ENCODE measurements around the gene CTCFL.

Gene CTCFL

DNA sequence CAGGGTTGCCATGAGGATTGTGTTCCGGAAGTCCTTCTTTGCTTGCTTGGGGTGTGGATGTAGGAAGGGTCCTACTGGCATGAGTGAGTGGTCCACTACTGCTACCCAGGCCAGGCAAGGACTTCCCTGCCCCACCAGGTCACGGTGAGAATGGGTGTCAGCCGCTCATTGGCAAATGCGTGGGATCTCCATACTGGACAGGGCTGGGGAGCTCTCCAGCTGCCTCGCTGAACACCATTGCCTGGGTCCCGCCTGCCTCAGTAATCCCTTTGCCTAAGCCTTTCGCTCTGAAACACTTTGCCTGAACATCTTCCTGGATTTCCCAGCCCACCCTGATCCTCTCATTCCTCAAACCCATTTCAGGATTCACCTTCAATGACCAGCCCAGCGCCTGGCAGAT lies 59.5 kb downstream of the CTCFL start:
- no peak for TF ChIP-seq YY1 (IDR thresholded peaks at IDR 0.05; ENCODE audit: insufficient read depth, insufficient read length)
- no peak for TF ChIP-seq SUZ12 (IDR thresholded peaks at IDR 0.05; ENCODE audit: extremely low read depth, insufficient read depth, insufficient read length)
- TF ChIP-seq ZNF274 (IDR thresholded peaks at IDR 0.05; ENCODE audit: low read depth, low read length) = no peak
- no peaks in the 10 kb centered on the region for H3K9me3 ChIP-seq (ENCODE audit: insufficient read depth, low read length)
- H3K27me3 ChIP-seq (ENCODE audit: insufficient read depth, insufficient read length) = no peaks in the 10 kb centered on the region
- H3K4me3 ChIP-seq (ENCODE audit: insufficient read length, low read depth) = no peak overlapping the region
- H3K36me3 ChIP-seq (ENCODE audit: insufficient read depth, insufficient read length, low read length) = no peaks in the 10 kb centered on the region
- peaks cover 9% of the 10 kb centered on the region for H3K4me1 ChIP-seq (ENCODE audit: insufficient read depth, insufficient read length)
- DNase-seq (ENCODE audit: low read depth, low spot score) = no peak
- H3K9ac ChIP-seq (ENCODE audit: insufficient read length, low read depth) = no peak overlapping the region

DNA sequence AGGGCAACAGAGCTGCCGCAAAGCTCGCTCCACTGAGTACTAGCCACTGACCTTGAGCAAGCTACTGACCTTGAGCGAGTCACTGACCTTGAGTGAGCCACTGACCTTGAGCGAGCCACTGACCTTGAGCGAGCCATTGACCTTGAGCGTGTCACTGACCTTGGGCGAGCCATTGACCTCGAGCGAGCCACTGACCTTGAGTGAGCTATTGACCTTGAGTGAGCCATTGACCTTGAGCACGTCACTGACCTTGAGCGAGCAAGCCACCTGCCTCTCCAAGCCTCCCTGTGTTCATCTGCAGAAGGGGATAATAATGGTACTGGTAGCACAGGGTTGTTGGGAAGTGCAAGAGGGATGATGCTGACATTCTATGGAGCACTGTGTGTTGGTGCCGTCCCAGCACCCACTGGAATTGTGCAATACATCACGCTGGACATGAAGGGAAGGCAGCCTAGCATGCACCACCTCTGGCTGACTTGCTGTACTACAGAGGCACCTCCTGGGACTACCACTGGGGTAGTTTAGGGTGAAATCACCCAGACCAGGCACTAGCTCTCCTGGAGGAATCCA lies 60.2 kb downstream of the CTCFL start:
- no peak for DNase-seq (ENCODE audit: low read depth, low spot score)
- no peak overlapping the region for H3K9ac ChIP-seq (ENCODE audit: insufficient read length, low read depth)
- no peak overlapping the region for H3K4me3 ChIP-seq (ENCODE audit: insufficient read length, low read depth)
- H3K9me3 ChIP-seq (ENCODE audit: insufficient read depth, low read length) = no peaks in the 10 kb centered on the region
- no peaks in the 10 kb centered on the region for H3K36me3 ChIP-seq (ENCODE audit: insufficient read depth, insufficient read length, low read length)
- peaks cover 16% of the 10 kb centered on the region for H3K4me1 ChIP-seq (ENCODE audit: insufficient read depth, insufficient read length)
- TF ChIP-seq ZNF274 (IDR thresholded peaks at IDR 0.05; ENCODE audit: low read depth, low read length) = no peak
- TF ChIP-seq YY1 (IDR thresholded peaks at IDR 0.05; ENCODE audit: insufficient read depth, insufficient read length) = no peak
- no peak for TF ChIP-seq SUZ12 (IDR thresholded peaks at IDR 0.05; ENCODE audit: extremely low read depth, insufficient read depth, insufficient read length)
- H3K27me3 ChIP-seq (ENCODE audit: insufficient read depth, insufficient read length) = no peaks in the 10 kb centered on the region

DNA sequence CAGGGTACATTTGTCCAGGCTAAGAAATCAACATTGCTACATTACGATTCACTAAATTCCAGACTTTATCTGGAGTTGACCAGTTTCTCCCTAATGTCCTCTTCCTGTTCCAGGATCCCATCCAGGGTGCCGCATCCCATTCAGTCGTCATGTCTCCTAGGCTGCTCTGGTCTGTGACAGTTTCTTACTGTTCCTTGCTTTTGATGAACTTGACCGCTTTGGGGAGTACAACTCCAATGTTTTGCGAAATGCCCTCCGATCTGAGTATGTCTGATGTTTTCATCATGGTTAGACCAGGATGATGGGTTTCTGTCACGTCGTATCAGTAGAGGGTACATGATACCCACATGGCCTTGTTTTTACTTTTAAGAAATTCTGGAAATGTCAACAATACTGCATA lies 62.2 kb downstream of the CTCFL start:
- H3K9ac ChIP-seq (ENCODE audit: insufficient read length, low read depth) = no peak overlapping the region
- H3K27me3 ChIP-seq (ENCODE audit: insufficient read depth, insufficient read length) = no peaks in the 10 kb centered on the region
- no peak for DNase-seq (ENCODE audit: low read depth, low spot score)
- TF ChIP-seq YY1 (IDR thresholded peaks at IDR 0.05; ENCODE audit: insufficient read depth, insufficient read length) (no peak), SUZ12 (IDR thresholded peaks at IDR 0.05; ENCODE audit: extremely low read depth, insufficient read depth, insufficient read length) (no peak)
- peaks cover 8% of the 10 kb centered on the region; the same call in 1 of the 2 replicates for H3K9me3 ChIP-seq (ENCODE audit: insufficient read depth, low read length)
- H3K4me3 ChIP-seq (ENCODE audit: insufficient read length, low read depth) = no peak overlapping the region
- H3K36me3 ChIP-seq (ENCODE audit: insufficient read depth, insufficient read length, low read length) = no peaks in the 10 kb centered on the region
- H3K4me1 ChIP-seq (ENCODE audit: insufficient read depth, insufficient read length) = peaks cover 17% of the 10 kb centered on the region

DNA sequence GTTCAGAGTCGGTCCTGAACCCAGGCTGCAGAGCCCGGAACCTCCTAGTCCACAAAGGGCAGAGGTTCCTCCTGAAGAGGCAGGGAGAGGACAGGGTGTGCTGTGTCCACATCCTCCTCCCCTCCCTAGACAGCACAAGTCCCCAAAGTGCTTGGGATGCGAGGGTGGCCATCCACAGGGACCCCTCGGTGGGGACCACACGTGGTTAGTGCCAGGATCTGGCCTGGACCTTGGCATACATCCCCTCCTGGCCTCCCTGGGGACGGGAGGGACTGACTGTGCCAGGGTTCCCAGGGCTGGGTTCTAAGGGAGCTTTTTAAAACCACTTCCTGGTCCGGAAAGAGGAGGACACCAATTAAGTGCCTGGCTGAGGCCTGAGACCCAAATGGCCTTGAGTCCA lies 63.2 kb downstream of the CTCFL start:
- H3K4me1 ChIP-seq (ENCODE audit: insufficient read depth, insufficient read length) = peaks cover 11% of the 10 kb centered on the region
- H3K9me3 ChIP-seq (ENCODE audit: insufficient read depth, low read length) = peaks cover 14% of the 10 kb centered on the region; the same call in 1 of the 2 replicates
- TF ChIP-seq YY1 (IDR thresholded peaks at IDR 0.05; ENCODE audit: insufficient read depth, insufficient read length) (no peak), ZNF274 (IDR thresholded peaks at IDR 0.05; ENCODE audit: low read depth, low read length) (no peak), SUZ12 (IDR thresholded peaks at IDR 0.05; ENCODE audit: extremely low read depth, insufficient read depth, insufficient read length) (no peak)
- H3K4me3 ChIP-seq (ENCODE audit: insufficient read length, low read depth) = no peak overlapping the region
- H3K27me3 ChIP-seq (ENCODE audit: insufficient read depth, insufficient read length) = no peaks in the 10 kb centered on the region
- DNase-seq (ENCODE audit: low read depth, low spot score) = no peak
- H3K36me3 ChIP-seq (ENCODE audit: insufficient read depth, insufficient read length, low read length) = no peaks in the 10 kb centered on the region
- no peak overlapping the region for H3K9ac ChIP-seq (ENCODE audit: insufficient read length, low read depth)

DNA sequence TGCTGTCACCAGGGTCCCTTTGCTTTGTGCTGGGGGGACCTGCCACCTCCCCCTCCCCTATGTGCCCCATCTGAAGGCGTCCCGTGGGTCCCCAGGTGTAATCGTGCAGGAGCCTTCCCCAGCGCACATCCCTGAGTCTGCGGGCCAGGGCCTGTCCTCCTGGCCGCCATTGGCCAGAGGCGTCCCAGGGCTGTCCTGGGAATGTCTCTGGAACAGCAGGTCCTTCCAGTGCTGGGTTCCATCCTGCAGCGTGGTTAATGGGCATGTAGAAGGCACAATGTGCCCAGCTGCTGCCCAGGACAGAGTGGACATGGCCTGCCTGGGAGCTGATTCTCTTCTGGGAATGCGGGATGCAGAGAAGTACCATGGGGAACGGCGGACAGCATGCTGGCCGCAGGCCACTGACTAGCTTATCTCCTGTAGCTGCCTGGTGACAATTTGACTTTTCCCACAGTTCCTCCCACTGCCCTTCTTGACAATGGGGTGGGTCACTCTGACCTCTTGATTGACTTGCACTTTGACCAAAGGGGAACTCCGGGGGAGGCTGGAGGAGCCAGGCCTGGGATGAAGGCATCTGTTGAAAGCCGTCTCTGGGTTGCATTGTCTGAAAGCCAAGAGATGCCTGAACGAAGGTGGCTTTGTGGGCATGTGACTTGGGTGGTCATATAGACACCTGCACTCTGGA lies 64.0 kb downstream of the CTCFL start:
- Histone ChIP-seq H3K4me1 (ENCODE audit: insufficient read depth, insufficient read length) (peaks cover 11% of the 10 kb centered on the region), H3K4me3 (ENCODE audit: insufficient read length, low read depth) (no peak overlapping the region), H3K9ac (ENCODE audit: insufficient read length, low read depth) (no peak overlapping the region), H3K27me3 (ENCODE audit: insufficient read depth, insufficient read length) (no peaks in the 10 kb centered on the region), H3K36me3 (ENCODE audit: insufficient read depth, insufficient read length, low read length) (no peaks in the 10 kb centered on the region), H3K9me3 (ENCODE audit: insufficient read depth, low read length) (peaks cover 14% of the 10 kb centered on the region; the same call in 1 of the 2 replicates)
- no peak for DNase-seq (ENCODE audit: low read depth, low spot score)
- TF ChIP-seq ZNF274 (IDR thresholded peaks at IDR 0.05; ENCODE audit: low read depth, low read length) (no peak), SUZ12 (IDR thresholded peaks at IDR 0.05; ENCODE audit: extremely low read depth, insufficient read depth, insufficient read length) (no peak), YY1 (IDR thresholded peaks at IDR 0.05; ENCODE audit: insufficient read depth, insufficient read length) (no peak)

DNA sequence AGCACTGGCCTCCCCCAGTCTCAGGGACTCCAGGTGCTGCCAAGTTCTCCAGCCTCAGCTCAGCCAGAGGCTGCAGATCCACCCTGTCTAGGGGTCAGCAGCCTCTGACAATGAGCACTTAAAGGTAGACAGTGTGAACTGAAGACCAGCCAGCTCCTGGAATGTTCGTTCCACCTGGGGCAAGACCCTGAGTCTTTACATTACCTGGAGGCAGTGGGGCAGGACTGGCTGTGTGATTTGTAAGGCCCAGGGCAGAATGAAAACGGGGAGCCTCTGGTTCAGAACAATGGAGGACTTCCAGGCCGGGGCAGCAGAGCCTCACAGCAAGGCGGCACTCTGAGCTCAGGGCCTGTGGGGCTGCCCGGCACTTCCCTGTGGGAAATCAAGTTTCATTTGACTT lies 65.0 kb downstream of the CTCFL start:
- TF ChIP-seq ZNF274 (IDR thresholded peaks at IDR 0.05; ENCODE audit: low read depth, low read length) = no peak
- no peak for TF ChIP-seq YY1 (IDR thresholded peaks at IDR 0.05; ENCODE audit: insufficient read depth, insufficient read length)
- H3K27me3 ChIP-seq (ENCODE audit: insufficient read depth, insufficient read length) = no peaks in the 10 kb centered on the region
- no peak overlapping the region for H3K9ac ChIP-seq (ENCODE audit: insufficient read length, low read depth)

DNA sequence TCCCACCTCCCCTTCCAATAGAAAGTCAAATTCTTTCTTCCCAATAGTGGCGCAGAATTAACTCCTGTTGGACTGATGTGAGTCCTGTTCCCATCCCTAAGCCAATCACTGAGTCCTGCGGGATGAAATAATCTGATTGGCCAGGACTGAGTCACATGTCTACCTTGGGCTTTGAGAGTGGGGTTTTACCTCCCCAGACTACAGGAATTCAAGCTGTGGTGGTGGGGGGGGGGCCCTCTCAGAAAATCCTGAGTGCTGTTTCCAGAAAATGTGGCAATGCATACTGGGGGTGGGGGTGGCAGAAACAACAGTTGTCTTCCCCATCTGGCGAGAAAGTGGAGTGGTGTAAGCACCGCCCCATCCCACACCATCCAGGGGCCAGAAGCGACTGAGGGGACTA lies 65.7 kb downstream of the CTCFL start:
- DNase-seq (ENCODE audit: low read depth, low spot score) = no peak
- Histone ChIP-seq H3K36me3 (ENCODE audit: insufficient read depth, insufficient read length, low read length) (no peaks in the 10 kb centered on the region), H3K4me1 (ENCODE audit: insufficient read depth, insufficient read length) (peaks cover 16% of the 10 kb centered on the region), H3K4me3 (ENCODE audit: insufficient read length, low read depth) (no peak overlapping the region), H3K9ac (ENCODE audit: insufficient read length, low read depth) (no peak overlapping the region), H3K9me3 (ENCODE audit: insufficient read depth, low read length) (peaks cover 14% of the 10 kb centered on the region; the same call in 1 of the 2 replicates), H3K27me3 (ENCODE audit: insufficient read depth, insufficient read length) (no peaks in the 10 kb centered on the region)
- TF ChIP-seq ZNF274 (IDR thresholded peaks at IDR 0.05; ENCODE audit: low read depth, low read length) (no peak), SUZ12 (IDR thresholded peaks at IDR 0.05; ENCODE audit: extremely low read depth, insufficient read depth, insufficient read length) (no peak), YY1 (IDR thresholded peaks at IDR 0.05; ENCODE audit: insufficient read depth, insufficient read length) (no peak)

More for the DNA sequence above, 65.0 kb downstream of the CTCFL start:
- no peaks in the 10 kb centered on the region for H3K36me3 ChIP-seq (ENCODE audit: insufficient read depth, insufficient read length, low read length)
- H3K9me3 ChIP-seq (ENCODE audit: insufficient read depth, low read length) = peaks cover 14% of the 10 kb centered on the region; the same call in 1 of the 2 replicates
- no peak for DNase-seq (ENCODE audit: low read depth, low spot score)
- peaks cover 13% of the 10 kb centered on the region for H3K4me1 ChIP-seq (ENCODE audit: insufficient read depth, insufficient read length)
- no peak overlapping the region for H3K4me3 ChIP-seq (ENCODE audit: insufficient read length, low read depth)

All from NT2/D1 (cell line).